Measurements from ENCODE around the gene TSFM.

- TF ChIP-seq CTCF (IDR thresholded peaks at IDR 0.05; ENCODE audit: insufficient read depth, low read length, poor library complexity, severe bottlenecking) (no peak), EZH2phosphoT487 (conservative IDR thresholded peaks at IDR 0.05; ENCODE audit: low read length) (no peak)
Measured at GRCh38 chr12:57822392-57823130, 40.0 kb downstream of the TSFM start.
